GM12872 (cell line): Measurements from ENCODE around the gene SEC14L6.

ENCODE experiments used
- TF ChIP-seq, protein P1 (sequence below): IDR thresholded peaks from 3 replicates; pipeline ENCODE4 v1.5.1; 2011; ENCODE audit warnings: low read depth, mild to moderate bottlenecking, low read length, moderate library complexity; ENCODE audit not compliant: insufficient read depth

The SEC14L6 gene

DNA sequence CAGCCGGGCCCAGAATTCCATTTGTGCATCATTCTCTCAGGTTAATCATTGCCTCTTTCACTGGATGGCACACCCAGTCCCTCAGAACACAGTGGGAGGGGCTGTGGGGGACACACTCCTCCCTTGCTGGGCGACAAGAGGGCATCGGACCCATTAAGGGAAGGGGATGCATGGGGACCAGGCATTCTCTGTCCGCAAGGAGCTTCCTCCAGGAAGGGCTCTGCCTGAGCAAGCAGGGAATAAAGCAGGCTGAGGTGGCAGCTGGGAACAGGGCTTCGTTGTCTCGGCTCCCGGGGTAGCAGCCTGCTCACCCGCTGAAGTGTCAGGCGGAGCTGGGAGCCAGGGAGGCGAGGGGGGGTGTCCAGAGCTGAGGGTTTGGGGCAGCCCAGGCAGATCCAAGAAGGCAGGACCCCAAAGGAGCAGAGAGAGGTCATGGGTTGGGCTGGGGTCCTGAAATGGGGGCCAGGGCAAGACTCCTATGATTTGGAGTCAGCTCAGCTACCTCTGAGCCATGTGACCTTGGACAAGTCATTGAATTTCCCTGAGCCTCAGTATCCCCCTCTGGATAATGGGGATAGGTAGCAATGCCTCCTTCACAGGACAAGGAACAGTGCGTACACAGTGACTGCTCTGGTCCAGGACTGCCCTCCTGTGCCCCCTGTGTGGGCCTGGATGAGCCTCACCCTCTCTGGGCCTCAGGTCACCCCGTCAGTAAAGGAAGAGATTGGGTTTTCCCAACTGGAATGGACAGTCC, 26.5 kb upstream of the SEC14L6 start:
- TF ChIP-seq, protein P1, sequence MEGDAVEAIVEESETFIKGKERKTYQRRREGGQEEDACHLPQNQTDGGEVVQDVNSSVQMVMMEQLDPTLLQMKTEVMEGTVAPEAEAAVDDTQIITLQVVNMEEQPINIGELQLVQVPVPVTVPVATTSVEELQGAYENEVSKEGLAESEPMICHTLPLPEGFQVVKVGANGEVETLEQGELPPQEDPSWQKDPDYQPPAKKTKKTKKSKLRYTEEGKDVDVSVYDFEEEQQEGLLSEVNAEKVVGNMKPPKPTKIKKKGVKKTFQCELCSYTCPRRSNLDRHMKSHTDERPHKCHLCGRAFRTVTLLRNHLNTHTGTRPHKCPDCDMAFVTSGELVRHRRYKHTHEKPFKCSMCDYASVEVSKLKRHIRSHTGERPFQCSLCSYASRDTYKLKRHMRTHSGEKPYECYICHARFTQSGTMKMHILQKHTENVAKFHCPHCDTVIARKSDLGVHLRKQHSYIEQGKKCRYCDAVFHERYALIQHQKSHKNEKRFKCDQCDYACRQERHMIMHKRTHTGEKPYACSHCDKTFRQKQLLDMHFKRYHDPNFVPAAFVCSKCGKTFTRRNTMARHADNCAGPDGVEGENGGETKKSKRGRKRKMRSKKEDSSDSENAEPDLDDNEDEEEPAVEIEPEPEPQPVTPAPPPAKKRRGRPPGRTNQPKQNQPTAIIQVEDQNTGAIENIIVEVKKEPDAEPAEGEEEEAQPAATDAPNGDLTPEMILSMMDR, result no peak

DNA sequence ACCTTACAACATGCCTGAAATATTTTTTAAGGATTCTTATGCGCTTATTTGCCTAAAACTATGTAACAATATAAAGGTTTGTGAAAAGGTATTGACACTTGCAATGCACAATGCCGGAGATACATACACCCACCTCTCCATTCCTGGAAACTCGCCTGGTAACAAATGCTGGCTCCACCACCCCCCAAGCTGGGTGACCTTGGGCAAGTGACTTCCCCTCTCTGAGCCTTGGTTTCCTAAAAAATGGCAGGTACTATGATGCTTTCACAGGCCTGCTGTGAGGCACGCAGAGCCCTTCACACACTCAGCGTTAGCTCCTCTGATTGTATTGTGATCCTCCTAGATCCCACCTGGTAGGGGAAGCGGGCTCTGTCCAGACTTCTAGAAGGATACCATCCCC, 25.7 kb upstream of the SEC14L6 start:
- TF ChIP-seq, protein P1, result no peak

GRCh38 chr22:30569674-30570202, 23.2 kb upstream of the SEC14L6 start:
- TF ChIP-seq, protein P1, result no peak

- TF ChIP-seq, protein P1, result no peak
These were observed 21.7 kb upstream of the SEC14L6 start for GRCh38 chr22:30568137-30568805.

GRCh38 chr22:30566125-30566524, 19.6 kb upstream of the SEC14L6 start:
- TF ChIP-seq, protein P1, result no peak

DNA sequence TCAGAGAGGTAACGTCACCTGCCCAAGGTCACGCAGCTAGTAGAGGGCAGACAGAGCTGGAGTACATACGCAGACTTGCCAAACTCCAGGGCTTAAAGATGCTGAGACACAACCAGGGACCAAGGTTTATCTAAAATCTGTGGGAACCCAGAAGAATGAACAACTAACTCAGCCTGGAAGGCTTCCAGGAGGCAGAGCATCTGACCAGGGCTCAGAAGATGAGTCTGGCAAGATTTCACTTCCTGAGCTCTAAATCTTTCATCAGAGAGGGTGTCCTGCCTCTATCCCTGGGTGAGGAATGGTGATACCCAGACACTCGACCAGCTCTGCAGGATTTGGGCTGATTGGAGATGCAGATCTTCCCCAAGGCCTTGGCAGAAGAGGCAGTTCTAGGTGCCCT, 18.8 kb upstream of the SEC14L6 start:
- TF ChIP-seq, protein P1, result no peak

DNA sequence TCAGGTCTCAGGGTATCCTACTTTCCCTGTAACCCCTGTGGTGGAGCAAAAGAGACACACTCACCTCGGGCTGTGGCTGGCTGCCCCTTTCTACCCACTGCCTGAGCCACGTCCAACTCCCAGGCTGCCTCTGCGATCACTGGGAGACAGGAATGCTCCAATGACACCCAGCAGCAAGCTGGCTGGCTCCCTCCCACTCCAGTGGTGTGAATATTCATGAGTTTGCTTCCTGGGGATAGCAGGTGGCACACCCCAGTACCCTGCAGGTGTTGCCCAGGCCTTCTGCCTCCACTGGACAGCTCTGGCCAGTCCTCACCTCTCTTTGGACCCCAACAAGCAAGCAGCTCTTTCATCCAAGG, 18.2 kb upstream of the SEC14L6 start:
- TF ChIP-seq, protein P1, result no peak
